T-helper 2 cell treated with Interferon-gamma antibody and Interleukin-4, amounts not matched to agents 5 μg/mL and 100 μg/mL, for 36 hours (primary cell): Measurements from ENCODE around the gene KCNJ12.
"Not testable (repeated sequence)": the region's sequence is repeated elsewhere in the genome, so short reads cannot be mapped to it uniquely, and the experiment has no call there.

ENCODE experiments used
- DNase-seq: peaks from one replicate; pipeline ENCODE4 v3.0.0; 2021; ENCODE audit warnings: low spot score
- H3K27ac Mint-ChIP-seq: one replicate; pipeline ENCODE4 v1.8.0; 2021; ENCODE audit warnings: mild to moderate bottlenecking, mixed read lengths
- H3K27me3 Mint-ChIP-seq: one replicate; pipeline ENCODE4 v1.8.0; 2021; ENCODE audit warnings: low read depth, mixed read lengths
- H3K36me3 Mint-ChIP-seq: one replicate; pipeline ENCODE4 v1.8.0; 2021; ENCODE audit warnings: low read depth, mixed read lengths
- H3K4me1 Mint-ChIP-seq: one replicate; pipeline ENCODE4 v1.8.0; 2021; ENCODE audit warnings: low read depth, mixed read lengths
- H3K4me3 Mint-ChIP-seq: one replicate; pipeline ENCODE4 v1.8.0; 2022; ENCODE audit warnings: mild to moderate bottlenecking, moderate library complexity, mixed read lengths
- H3K9me3 Mint-ChIP-seq: one replicate; pipeline ENCODE4 v1.8.0; 2021; ENCODE audit warnings: mixed read lengths

The KCNJ12 gene

GRCh38 chr17:21345236-21345635 lies 30.9 kb upstream of the KCNJ12 start:
- no peak for DNase-seq
- Mint-ChIP-seq H3K4me3 (no peak overlapping the region), H3K4me1 (peaks cover 2% of the 10 kb centered on the region), H3K27ac (no peak overlapping the region), H3K27me3 (no peaks in the 10 kb centered on the region), H3K36me3 (no peaks in the 10 kb centered on the region), H3K9me3 (peaks cover 3% of the 10 kb centered on the region)

GRCh38 chr17:21346107-21346506 lies 30.1 kb upstream of the KCNJ12 start:
- not testable (repeated sequence) for H3K27ac Mint-ChIP-seq, H3K27me3 Mint-ChIP-seq, H3K9me3 Mint-ChIP-seq, H3K4me3 Mint-ChIP-seq, DNase-seq, H3K4me1 Mint-ChIP-seq, H3K36me3 Mint-ChIP-seq

- H3K9me3 Mint-ChIP-seq, H3K27me3 Mint-ChIP-seq, H3K4me3 Mint-ChIP-seq, H3K27ac Mint-ChIP-seq, DNase-seq, H3K36me3 Mint-ChIP-seq, H3K4me1 Mint-ChIP-seq: not testable (repeated sequence)
Measured at GRCh38 chr17:21346651-21347250, 29.4 kb upstream of the KCNJ12 start.

GRCh38 chr17:21347660-21348059 lies 28.5 kb upstream of the KCNJ12 start:
- H3K27me3 Mint-ChIP-seq, DNase-seq, H3K27ac Mint-ChIP-seq, H3K4me1 Mint-ChIP-seq, H3K36me3 Mint-ChIP-seq, H3K4me3 Mint-ChIP-seq, H3K9me3 Mint-ChIP-seq: not testable (repeated sequence)

- DNase-seq, H3K4me1 Mint-ChIP-seq, H3K27me3 Mint-ChIP-seq, H3K4me3 Mint-ChIP-seq, H3K9me3 Mint-ChIP-seq, H3K36me3 Mint-ChIP-seq: not testable (repeated sequence)
- H3K27ac Mint-ChIP-seq, result peak overlapping the region; percentile 65
Measured at GRCh38 chr17:21348081-21348925, 27.9 kb upstream of the KCNJ12 start.

GRCh38 chr17:21348926-21349261 lies 27.3 kb upstream of the KCNJ12 start:
- H3K4me3 Mint-ChIP-seq, DNase-seq, H3K36me3 Mint-ChIP-seq, H3K4me1 Mint-ChIP-seq, H3K9me3 Mint-ChIP-seq, H3K27me3 Mint-ChIP-seq, H3K27ac Mint-ChIP-seq: not testable (repeated sequence)

- not testable (repeated sequence) for H3K4me1 Mint-ChIP-seq, H3K27me3 Mint-ChIP-seq, DNase-seq, H3K4me3 Mint-ChIP-seq, H3K36me3 Mint-ChIP-seq, H3K9me3 Mint-ChIP-seq, H3K27ac Mint-ChIP-seq
Measured at GRCh38 chr17:21349358-21350050, 26.7 kb upstream of the KCNJ12 start.

GRCh38 chr17:21350495-21350894 lies 25.7 kb upstream of the KCNJ12 start:
- H3K27me3 Mint-ChIP-seq, H3K4me1 Mint-ChIP-seq, H3K9me3 Mint-ChIP-seq, DNase-seq, H3K36me3 Mint-ChIP-seq, H3K4me3 Mint-ChIP-seq, H3K27ac Mint-ChIP-seq: not testable (repeated sequence)

- H3K4me1 Mint-ChIP-seq, result peaks cover 2% of the 10 kb centered on the region
Measured at GRCh38 chr17:21351366-21352065, 24.6 kb upstream of the KCNJ12 start.

GRCh38 chr17:21352221-21352980 lies 23.8 kb upstream of the KCNJ12 start:
- H3K27me3 Mint-ChIP-seq, result no peaks in the 10 kb centered on the region
- peaks cover 2% of the 10 kb centered on the region for H3K4me1 Mint-ChIP-seq
- no peak for DNase-seq
- no peak overlapping the region for H3K4me3 Mint-ChIP-seq
- no peak overlapping the region for H3K27ac Mint-ChIP-seq
- peaks cover 3% of the 10 kb centered on the region for H3K9me3 Mint-ChIP-seq
- H3K36me3 Mint-ChIP-seq, result no peaks in the 10 kb centered on the region

More at GRCh38 chr17:21351366-21352065, 24.6 kb upstream of the KCNJ12 start:
- no peaks in the 10 kb centered on the region for H3K27me3 Mint-ChIP-seq
- no peaks in the 10 kb centered on the region for H3K36me3 Mint-ChIP-seq
- no peak overlapping the region for H3K27ac Mint-ChIP-seq
- peaks cover 3% of the 10 kb centered on the region for H3K9me3 Mint-ChIP-seq
- no peak for DNase-seq
- no peak overlapping the region for H3K4me3 Mint-ChIP-seq

- Mint-ChIP-seq H3K4me3 (no peak overlapping the region), H3K4me1 (peaks cover 2% of the 10 kb centered on the region), H3K36me3 (no peaks in the 10 kb centered on the region), H3K9me3 (peaks cover 3% of the 10 kb centered on the region), H3K27me3 (no peaks in the 10 kb centered on the region), H3K27ac (no peak overlapping the region)
- DNase-seq, result no peak
Measured at GRCh38 chr17:21352981-21353265, 23.2 kb upstream of the KCNJ12 start.

GRCh38 chr17:21353326-21354010 lies 22.7 kb upstream of the KCNJ12 start:
- H3K4me1 Mint-ChIP-seq, result no peaks in the 10 kb centered on the region
- H3K4me3 Mint-ChIP-seq, result no peak overlapping the region
- no peak for DNase-seq
- H3K36me3 Mint-ChIP-seq, result no peaks in the 10 kb centered on the region
- H3K27ac Mint-ChIP-seq, result no peak overlapping the region
- no peaks in the 10 kb centered on the region for H3K27me3 Mint-ChIP-seq
- peaks cover 3% of the 10 kb centered on the region for H3K9me3 Mint-ChIP-seq

- Mint-ChIP-seq H3K4me1 (no peaks in the 10 kb centered on the region), H3K27me3 (no peaks in the 10 kb centered on the region), H3K4me3 (no peak overlapping the region), H3K27ac (no peak overlapping the region), H3K9me3 (peaks cover 2% of the 10 kb centered on the region), H3K36me3 (no peaks in the 10 kb centered on the region)
- DNase-seq, result no peak
Measured at GRCh38 chr17:21354796-21355385, 21.3 kb upstream of the KCNJ12 start.
